A549 (cell line): ENCODE measurements around the gene CPZ. TPM values are rescaled to one million over a fixed set of nuclear protein-coding genes. Genes with fewer than 3 reads are reported as not detected.

Source experiments
- ATAC-seq, 2 experiments: fragments of 200-7000 bp in 1 of 2; fragments of >200 bp in 1 of 2; cut with Nextera tagmentation in 1 of 2; cut with Tn5 transposase in 1 of 2; 3 replicates each; pipeline versions ENCODE4 v1.8.0 to v1.9.1; 2018 to 2020; ENCODE audit warnings: mild to moderate bottlenecking in 1 of 2, moderate library complexity in 1 of 2
- CTCF ChIA-PET: fragments of 300-600 bp; sonication (Branson Sonifier 250); formaldehyde crosslinking; extraction: SDS; loops from one replicate; lab custom pipeline; 2021; ENCODE audit warnings: antibody characterized with exemption, inconsistent platforms; lab: Yijun Ruan, JAX
- POLR2A ChIA-PET: fragments of 350-600 bp; formaldehyde crosslinking; extraction: SDS; loops from one replicate; lab custom pipeline; 2021; ENCODE audit warnings: antibody characterized with exemption, inconsistent platforms; lab: Yijun Ruan, JAX
- DNase-seq, 2 experiments: peaks; one replicate each; pipeline versions ENCODE4 v3.0.0 to v3.0.0-alpha.2; 2011 to 2016; ENCODE audit warnings: low read depth in 1 of 2, low spot score in 1 of 2
- FAIRE-seq: peaks from 2 replicates; lab custom pipeline; 2011; peaks lifted over from hg19 to GRCh38; lab: Jason Lieb, UNC
- H3K27ac ChIP-seq, 2 experiments: fragments of >200 bp; sonication (Bioruptor Twin); formaldehyde crosslinking; 3 replicates each; pipeline ENCODE4 v1.5.1; 2016 to 2017
- H3K4me1 ChIP-seq: fragments of >200 bp; sonication (Bioruptor Twin); formaldehyde crosslinking; 3 replicates; pipeline ENCODE4 v1.6.1; 2016
- H3K4me2 ChIP-seq: fragments of >200 bp; sonication (Bioruptor Twin); formaldehyde crosslinking; 3 replicates; pipeline ENCODE4 v1.6.1; 2016
- H3K4me3 ChIP-seq: fragments of >200 bp; sonication (Bioruptor Twin); formaldehyde crosslinking; 3 replicates; pipeline ENCODE4 v1.5.1; 2016
- H3K9me3 ChIP-seq: fragments of >200 bp; sonication (Bioruptor Twin); formaldehyde crosslinking; 3 replicates; pipeline ENCODE4 v1.6.1; 2016
- CHD2 ChIP-seq: fragments of 150-350 bp; IDR thresholded peaks from 2 replicates; pipeline ENCODE4 v1.6.1; 2014; ENCODE audit warnings: low read length; ENCODE audit not compliant: partially characterized antibody
- EHF ChIP-seq: fragments of 250-450 bp; sonication (Bioruptor Pico); IDR thresholded peaks from 2 replicates; pipeline ENCODE4 v1.5.0; 2020; ENCODE audit warnings: mild to moderate bottlenecking
- FOSL2 ChIP-seq, 2 experiments: fragments of 450-650 bp in 1 of 2; fragments of >200 bp in 1 of 2; sonication (Bioruptor Twin) in 1 of 2; formaldehyde crosslinking; IDR thresholded peaks; 2 replicates each; pipeline versions ENCODE4 v1.5.0 to v1.6.1; 2016 to 2020; ENCODE audit warnings: mild to moderate bottlenecking in 1 of 2, moderate library complexity in 1 of 2
- FOXS1 ChIP-seq: fragments of 250-450 bp; sonication (Bioruptor Pico); IDR thresholded peaks from 2 replicates; pipeline ENCODE4 v1.5.0; 2020; ENCODE audit warnings: mild to moderate bottlenecking, moderate library complexity
- GATA3 ChIP-seq: IDR thresholded peaks from 2 replicates; pipeline ENCODE4 v1.6.1; 2012; ENCODE audit warnings: borderline replicate concordance
- HOXB13 ChIP-seq: fragments of 250-450 bp; sonication (Bioruptor Pico); IDR thresholded peaks from 2 replicates; pipeline ENCODE4 v1.5.0; 2020; ENCODE audit warnings: low read depth, mild to moderate bottlenecking, moderate library complexity
- JUN ChIP-seq, 2 experiments: fragments of >200 bp; sonication (Bioruptor Twin); formaldehyde crosslinking; IDR thresholded peaks; 2 replicates in 1 of 2; 3 replicates in 1 of 2; pipeline ENCODE4 v1.6.1; 2016 to 2017
- JUNB ChIP-seq: fragments of >200 bp; sonication (Bioruptor Twin); formaldehyde crosslinking; IDR thresholded peaks from 2 replicates; pipeline ENCODE4 v1.6.1; 2016
- KDM5A ChIP-seq: fragments of 200-600 bp; sonication (generic); IDR thresholded peaks from 2 replicates; pipeline ENCODE4 v1.6.1; 2016; ENCODE audit warnings: antibody characterized with exemption, mild to moderate bottlenecking
- MYC ChIP-seq: IDR thresholded peaks from 2 replicates; pipeline ENCODE4 v1.6.1; 2012; ENCODE audit warnings: mild to moderate bottlenecking, inconsistent platforms, low read length, improper control_type of control experiment, borderline replicate concordance
- NPAS2 ChIP-seq: fragments of 250-450 bp; sonication (Bioruptor Pico); IDR thresholded peaks from 2 replicates; pipeline ENCODE4 v1.8.0; 2022; ENCODE audit warnings: mild to moderate bottlenecking, moderate library complexity, borderline replicate concordance
- PHF8 ChIP-seq: fragments of 200-600 bp; sonication (generic); IDR thresholded peaks from 2 replicates; pipeline ENCODE4 v1.6.1; 2016; ENCODE audit warnings: low read depth, mild to moderate bottlenecking, antibody characterized with exemption, moderate library complexity, borderline replicate concordance
- POLR2A ChIP-seq: IDR thresholded peaks from 2 replicates; pipeline ENCODE4 v1.6.1; 2012; ENCODE audit warnings: mild to moderate bottlenecking, low read length
- RARB ChIP-seq: fragments of 250-450 bp; sonication (Bioruptor Pico); IDR thresholded peaks from 2 replicates; pipeline ENCODE4 v1.8.0; 2021; ENCODE audit warnings: mild to moderate bottlenecking, moderate library complexity
- RCOR1 ChIP-seq: fragments of 150-350 bp; IDR thresholded peaks from 2 replicates; pipeline ENCODE4 v1.6.1; 2014; ENCODE audit warnings: antibody characterized with exemption, low read length, low read depth
- RFX5 ChIP-seq: fragments of 450-650 bp; IDR thresholded peaks from 2 replicates; pipeline ENCODE4 v1.7.1; 2014; ENCODE audit warnings: antibody characterized with exemption, mild to moderate bottlenecking, moderate library complexity
- TP53 ChIP-seq: fragments of 250-450 bp; sonication (Bioruptor Pico); IDR thresholded peaks from 2 replicates; pipeline ENCODE4 v1.5.0; 2021; ENCODE audit warnings: mild to moderate bottlenecking, moderate library complexity
- ZC3H11A ChIP-seq: fragments of 450-650 bp; IDR thresholded peaks from 2 replicates; pipeline ENCODE4 v1.6.1; 2014; ENCODE audit warnings: antibody characterized with exemption, mild to moderate bottlenecking
- ZFP36 ChIP-seq: fragments of 450-650 bp; IDR thresholded peaks from 2 replicates; pipeline ENCODE4 v1.6.1; 2014; ENCODE audit warnings: borderline replicate concordance; ENCODE audit not compliant: partially characterized antibody
- ZNF302 ChIP-seq: fragments of 250-450 bp; sonication (Bioruptor Pico); IDR thresholded peaks from 2 replicates; pipeline ENCODE4 v1.9.0; 2021; ENCODE audit warnings: inconsistent platforms, mild to moderate bottlenecking, moderate library complexity
- ZSCAN20 ChIP-seq: fragments of 250-450 bp; sonication (Bioruptor Pico); IDR thresholded peaks from 2 replicates; pipeline ENCODE4 v1.8.0; 2022; ENCODE audit warnings: mild to moderate bottlenecking, moderate library complexity
- WGBS: methylation state at CpG from one replicate; pipeline ENCODE4 v1.1.6; 2017; ENCODE audit errors: missing lambda C conversion rate; 5-methylcytosine and 5-hydroxymethylcytosine counted together
- polyA plus RNA-seq, 4 experiments: library from polyadenylated mRNA; depleted of rRNA in 3 of 4; stranded (reverse); fragments of >200 nt; fragmentation: RNase III in 1 of 4; extraction: RNeasy Plus Mini Kit Qiagen cat#74134 plus additional on column Dnase treatment in 1 of 4; gene quantifications; 2 replicates in 3 of 4; 3 replicates in 1 of 4; pipeline ENCODE4 v1.2.3, GENCODE V29; 2011 to 2017
- TF ChIP-seq, protein P1 (sequence below): IDR thresholded peaks from 2 replicates; pipeline ENCODE4 v1.6.1; 2012
- TF ChIP-seq, protein P2 (sequence below): fragments of >200 bp; sonication (Bioruptor Twin); formaldehyde crosslinking; IDR thresholded peaks from 2 replicates; pipeline ENCODE4 v1.6.1; 2016
- TF ChIP-seq, protein P3 (sequence below): fragments of 150-350 bp; IDR thresholded peaks from 2 replicates; pipeline ENCODE4 v1.6.1; 2014; ENCODE audit warnings: low read depth, mild to moderate bottlenecking, low read length
- TF ChIP-seq, protein P4 (sequence below): fragments of >200 bp; sonication (Bioruptor Twin); formaldehyde crosslinking; IDR thresholded peaks from 3 replicates; pipeline ENCODE4 v1.5.1; 2016

The CPZ gene
- polyA plus RNA-seq, 2 of the 4 experiments (the other 2 are of a cell fraction): 0.09 to 0.21 TPM

DNA sequence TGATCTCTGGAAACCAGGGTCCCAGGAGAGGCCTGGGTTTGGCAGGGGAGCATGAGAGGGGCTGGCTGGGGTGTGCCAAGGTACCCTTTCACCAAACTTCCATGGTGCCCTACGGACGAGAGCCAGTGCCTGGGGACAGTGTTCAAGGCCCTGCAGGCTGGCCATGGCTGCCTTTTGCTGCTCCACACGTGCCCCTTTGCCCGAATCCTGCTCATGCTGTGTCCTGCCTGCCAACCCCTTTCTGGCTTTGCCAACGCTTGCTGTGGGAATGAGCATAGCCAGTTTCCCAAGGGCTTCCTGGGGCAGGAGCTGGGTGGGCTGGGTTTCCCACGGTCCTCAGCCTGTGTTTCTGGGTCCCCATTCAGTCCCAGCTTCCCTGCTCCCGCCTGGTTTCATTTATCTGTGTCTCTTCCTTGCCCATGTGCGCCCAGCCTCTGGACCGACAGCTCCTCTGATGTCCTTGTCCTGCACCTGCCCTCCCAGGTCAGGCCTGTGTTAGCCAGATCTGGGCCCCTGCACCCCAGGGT, 17.3 kb downstream of the CPZ start:
- POLR2A ChIA-PET: no interaction called here
- Histone ChIP-seq H3K9me3 (no peaks in the 10 kb centered on the region), H3K4me3 (no peak overlapping the region), H3K4me1 (no peaks in the 10 kb centered on the region), H3K27ac (no peak overlapping the region), H3K4me2 (no peak overlapping the region)
- FAIRE-seq (no peak), DNase-seq (no peak), ATAC-seq (no peak)
- CTCF ChIA-PET: interaction anchor here (1.2 to 1.5 kb wide), 2 partner anchors 141 to 310 kb away, joined by 3 to 4 read pairs; no protein-coding TSS in a partner anchor
- TF ChIP-seq RARB (no peak), FOXS1 (CRISPR knock-in tag) (no peak), PHF8 (no peak), JUNB (no peak), MYC (no peak), GATA3 (no peak), JUN (IDR thresholded peaks at IDR 0.05) (no peak), KDM5A (no peak)
- TF ChIP-seq, protein P1, sequence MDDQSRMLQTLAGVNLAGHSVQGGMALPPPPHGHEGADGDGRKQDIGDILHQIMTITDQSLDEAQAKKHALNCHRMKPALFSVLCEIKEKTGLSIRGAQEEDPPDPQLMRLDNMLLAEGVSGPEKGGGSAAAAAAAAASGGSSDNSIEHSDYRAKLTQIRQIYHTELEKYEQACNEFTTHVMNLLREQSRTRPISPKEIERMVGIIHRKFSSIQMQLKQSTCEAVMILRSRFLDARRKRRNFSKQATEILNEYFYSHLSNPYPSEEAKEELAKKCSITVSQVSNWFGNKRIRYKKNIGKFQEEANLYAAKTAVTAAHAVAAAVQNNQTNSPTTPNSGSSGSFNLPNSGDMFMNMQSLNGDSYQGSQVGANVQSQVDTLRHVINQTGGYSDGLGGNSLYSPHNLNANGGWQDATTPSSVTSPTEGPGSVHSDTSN: no peak
- WGBS: 47% methylated on average over 7 of the region's 9 CpGs

DNA sequence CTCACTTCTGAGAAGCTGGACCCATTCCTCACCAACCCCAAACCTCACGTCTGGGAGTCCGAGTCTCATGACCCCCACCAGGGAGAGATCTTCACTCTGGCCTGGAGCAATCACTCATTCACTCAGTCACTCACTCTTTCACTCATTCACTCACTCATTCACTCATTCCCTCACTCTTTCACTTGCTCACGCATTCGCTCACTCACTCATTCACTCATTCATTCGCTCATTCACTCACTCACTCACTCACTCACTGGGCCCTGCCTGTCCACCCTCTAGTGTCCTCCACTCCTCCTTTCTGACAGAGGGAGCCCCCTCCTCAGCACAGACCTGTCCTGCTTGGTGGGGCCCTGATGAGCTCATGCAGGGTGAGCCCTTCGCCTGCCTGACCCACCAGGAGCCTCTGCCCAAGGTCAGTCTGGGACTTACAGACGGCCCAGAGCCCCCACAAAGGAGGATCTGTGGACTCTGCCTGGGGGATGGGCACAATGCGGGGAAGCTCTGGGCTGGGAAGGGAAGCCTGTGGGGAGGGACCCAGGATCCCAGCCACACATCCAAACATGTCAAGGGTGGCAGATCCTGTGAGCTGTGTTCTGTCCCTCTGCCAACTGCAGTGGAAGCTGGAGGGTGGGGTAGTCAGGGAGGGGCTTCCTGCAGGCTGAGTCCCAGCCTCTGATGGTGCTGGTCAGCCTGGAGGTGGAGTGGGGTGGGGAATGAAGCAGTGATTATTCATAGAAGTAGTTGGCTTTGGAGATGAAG, 18.5 kb downstream of the CPZ start:
- Histone ChIP-seq H3K4me1 (no peaks in the 10 kb centered on the region), H3K4me3 (no peak overlapping the region), H3K4me2 (no peak overlapping the region), H3K27ac (no peak overlapping the region), H3K9me3 (no peaks in the 10 kb centered on the region)
- TF ChIP-seq, protein P2, sequence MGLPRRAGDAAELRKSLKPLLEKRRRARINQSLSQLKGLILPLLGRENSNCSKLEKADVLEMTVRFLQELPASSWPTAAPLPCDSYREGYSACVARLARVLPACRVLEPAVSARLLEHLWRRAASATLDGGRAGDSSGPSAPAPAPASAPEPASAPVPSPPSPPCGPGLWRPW: no peak
- ATAC-seq: no peak
- DNase-seq: no peak
- ChIA-PET CTCF (interaction anchor here (1.2 to 1.5 kb wide), 4 partner anchors 8 to 309 kb away, joined by 3 to 5 read pairs (median 4); no protein-coding TSS in a partner anchor), POLR2A (no interaction called here)
- 61% methylated on average over 7 of the region's 8 CpGs for WGBS
- FAIRE-seq: no peak

DNA sequence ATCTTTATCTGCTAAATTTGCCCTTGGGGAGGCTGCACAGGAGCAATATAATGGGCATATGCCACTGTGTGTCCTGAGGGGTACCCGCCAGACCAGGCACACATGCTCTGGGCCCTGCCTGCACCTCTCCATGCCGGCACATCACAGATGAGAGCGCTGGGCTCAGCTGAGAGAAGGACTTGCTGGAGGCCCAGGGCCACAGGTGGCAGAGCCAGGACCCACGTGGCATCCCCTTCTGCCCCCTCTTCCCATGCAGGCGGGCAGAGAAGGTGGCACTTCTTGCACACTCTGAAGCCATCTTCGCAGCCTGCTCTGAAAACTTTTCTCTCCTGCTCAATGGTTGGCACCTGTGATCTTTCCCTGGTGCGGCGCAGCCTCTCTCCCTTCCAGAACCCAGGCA, 20.1 kb downstream of the CPZ start:
- DNase-seq (no peak), FAIRE-seq (no peak), ATAC-seq (no peak)
- ChIA-PET CTCF (interaction anchor here (2.0 kb wide), 1 partner anchor 305 kb away, joined by 10 read pairs; no protein-coding TSS in a partner anchor), POLR2A (no interaction called here)
- no peaks in the 10 kb centered on the region for H3K9me3 ChIP-seq
- H3K4me3 ChIP-seq: no peak overlapping the region
- TF ChIP-seq ZFP36 (no peak), ZSCAN20 (no peak), HOXB13 (CRISPR knock-in tag) (no peak)
- no peak overlapping the region for H3K27ac ChIP-seq
- no peak overlapping the region for H3K4me2 ChIP-seq
- no peaks in the 10 kb centered on the region for H3K4me1 ChIP-seq
- WGBS: 69% methylated on average over 7 of the region's 8 CpGs

DNA sequence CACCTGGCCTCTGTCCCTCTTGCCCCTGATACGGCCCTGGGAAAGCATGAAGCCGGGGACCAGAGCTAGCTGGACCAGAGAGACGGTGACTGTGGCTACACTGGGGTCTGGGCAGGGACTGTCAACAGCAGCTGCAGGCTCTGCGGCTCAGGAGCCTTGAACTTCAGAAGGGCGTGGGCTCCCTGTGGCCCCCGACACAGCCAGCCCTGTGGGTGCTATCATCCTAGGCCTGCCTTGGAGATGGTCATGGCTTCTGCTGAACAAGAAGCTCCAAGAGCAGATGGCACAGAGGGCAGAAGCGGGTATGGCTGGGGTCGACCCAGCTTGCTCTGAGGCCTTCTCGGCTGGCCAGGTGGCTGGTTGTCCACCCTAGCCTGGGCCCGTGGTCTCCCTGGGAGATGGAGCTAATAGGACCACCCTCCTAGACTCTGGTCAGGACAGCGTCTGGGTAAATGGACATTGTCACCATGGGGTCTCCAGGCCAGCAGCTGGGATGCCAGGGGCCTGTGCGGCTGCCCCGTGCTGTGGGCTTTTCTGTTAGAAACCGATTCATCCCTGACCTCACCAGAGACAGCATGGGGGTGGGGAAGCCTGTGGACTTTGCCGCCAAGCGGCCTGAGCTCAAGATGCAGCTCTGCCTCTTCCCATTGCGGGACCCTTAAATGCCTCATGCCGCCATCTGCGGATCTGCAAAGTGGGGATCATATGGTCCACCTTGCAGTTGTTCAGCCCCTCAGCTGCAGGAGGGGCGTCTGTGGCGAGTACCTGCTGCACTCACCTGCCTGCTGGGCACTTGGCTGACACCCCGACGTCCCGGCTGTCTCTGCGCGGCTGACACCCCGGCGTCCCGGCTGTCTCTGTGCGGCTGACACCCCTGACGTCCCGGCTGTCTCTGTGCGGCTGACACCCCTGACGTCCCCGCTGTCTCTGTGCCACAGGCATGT, 21.1 kb downstream of the CPZ start:
- 63% methylated on average over 15 of the region's 35 CpGs for WGBS
- no peak for ATAC-seq
- DNase-seq: no peak
- H3K4me2 ChIP-seq: no peak overlapping the region
- H3K27ac ChIP-seq: no peak overlapping the region
- ChIA-PET POLR2A (no interaction called here), CTCF (interaction anchor here (2.0 kb wide), 1 partner anchor 304 kb away, joined by 10 read pairs; no protein-coding TSS in a partner anchor)
- H3K9me3 ChIP-seq: no peaks in the 10 kb centered on the region
- no peaks in the 10 kb centered on the region for H3K4me1 ChIP-seq
- no peak for FAIRE-seq
- no peak overlapping the region for H3K4me3 ChIP-seq
- no peak for TF ChIP-seq FOSL2 (IDR thresholded peaks at IDR 0.05)
- no peak for TF ChIP-seq FOSL2 (CRISPR knock-in tag; IDR thresholded peaks at IDR 0.05)
- TF ChIP-seq RARB: no peak
- TF ChIP-seq POLR2A: no peak
- no peak for TF ChIP-seq RCOR1
- no peak for TF ChIP-seq NPAS2 (CRISPR knock-in tag)
- no peak for TF ChIP-seq EHF (CRISPR knock-in tag)
- TF ChIP-seq, protein P3, sequence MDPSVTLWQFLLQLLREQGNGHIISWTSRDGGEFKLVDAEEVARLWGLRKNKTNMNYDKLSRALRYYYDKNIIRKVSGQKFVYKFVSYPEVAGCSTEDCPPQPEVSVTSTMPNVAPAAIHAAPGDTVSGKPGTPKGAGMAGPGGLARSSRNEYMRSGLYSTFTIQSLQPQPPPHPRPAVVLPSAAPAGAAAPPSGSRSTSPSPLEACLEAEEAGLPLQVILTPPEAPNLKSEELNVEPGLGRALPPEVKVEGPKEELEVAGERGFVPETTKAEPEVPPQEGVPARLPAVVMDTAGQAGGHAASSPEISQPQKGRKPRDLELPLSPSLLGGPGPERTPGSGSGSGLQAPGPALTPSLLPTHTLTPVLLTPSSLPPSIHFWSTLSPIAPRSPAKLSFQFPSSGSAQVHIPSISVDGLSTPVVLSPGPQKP: no peak
- no peak for TF ChIP-seq TP53 (CRISPR knock-in tag)
- no peak for TF ChIP-seq ZNF302
- TF ChIP-seq, protein P4, sequence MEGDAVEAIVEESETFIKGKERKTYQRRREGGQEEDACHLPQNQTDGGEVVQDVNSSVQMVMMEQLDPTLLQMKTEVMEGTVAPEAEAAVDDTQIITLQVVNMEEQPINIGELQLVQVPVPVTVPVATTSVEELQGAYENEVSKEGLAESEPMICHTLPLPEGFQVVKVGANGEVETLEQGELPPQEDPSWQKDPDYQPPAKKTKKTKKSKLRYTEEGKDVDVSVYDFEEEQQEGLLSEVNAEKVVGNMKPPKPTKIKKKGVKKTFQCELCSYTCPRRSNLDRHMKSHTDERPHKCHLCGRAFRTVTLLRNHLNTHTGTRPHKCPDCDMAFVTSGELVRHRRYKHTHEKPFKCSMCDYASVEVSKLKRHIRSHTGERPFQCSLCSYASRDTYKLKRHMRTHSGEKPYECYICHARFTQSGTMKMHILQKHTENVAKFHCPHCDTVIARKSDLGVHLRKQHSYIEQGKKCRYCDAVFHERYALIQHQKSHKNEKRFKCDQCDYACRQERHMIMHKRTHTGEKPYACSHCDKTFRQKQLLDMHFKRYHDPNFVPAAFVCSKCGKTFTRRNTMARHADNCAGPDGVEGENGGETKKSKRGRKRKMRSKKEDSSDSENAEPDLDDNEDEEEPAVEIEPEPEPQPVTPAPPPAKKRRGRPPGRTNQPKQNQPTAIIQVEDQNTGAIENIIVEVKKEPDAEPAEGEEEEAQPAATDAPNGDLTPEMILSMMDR: no peak
- no peak for TF ChIP-seq ZSCAN20
- no peak for TF ChIP-seq RFX5
- no peak for TF ChIP-seq ZC3H11A
- TF ChIP-seq CHD2: no peak
